ENCODE measurements around the gene PDE4D.

DNA sequence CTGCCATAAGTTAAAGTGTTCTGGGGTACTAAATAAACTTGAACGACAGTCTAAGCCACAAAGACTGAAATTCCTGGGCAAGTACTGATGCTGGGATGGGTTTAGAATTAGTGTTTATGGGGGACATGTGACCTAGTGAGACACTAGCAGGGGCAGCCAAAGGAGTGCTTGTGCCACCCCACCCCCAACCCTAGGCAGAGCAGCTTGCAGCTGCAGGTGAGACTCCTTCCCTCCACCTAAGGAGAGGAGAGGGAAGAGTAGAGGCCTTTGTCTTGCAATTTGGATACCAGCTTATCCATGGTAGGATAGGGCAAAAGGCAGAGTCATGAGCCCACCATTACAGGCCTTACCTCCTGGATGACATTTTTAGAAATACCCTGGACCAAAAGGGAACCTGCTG lies 28.7 kb upstream of the PDE4D start:
- TF ChIP-seq, protein P1, sequence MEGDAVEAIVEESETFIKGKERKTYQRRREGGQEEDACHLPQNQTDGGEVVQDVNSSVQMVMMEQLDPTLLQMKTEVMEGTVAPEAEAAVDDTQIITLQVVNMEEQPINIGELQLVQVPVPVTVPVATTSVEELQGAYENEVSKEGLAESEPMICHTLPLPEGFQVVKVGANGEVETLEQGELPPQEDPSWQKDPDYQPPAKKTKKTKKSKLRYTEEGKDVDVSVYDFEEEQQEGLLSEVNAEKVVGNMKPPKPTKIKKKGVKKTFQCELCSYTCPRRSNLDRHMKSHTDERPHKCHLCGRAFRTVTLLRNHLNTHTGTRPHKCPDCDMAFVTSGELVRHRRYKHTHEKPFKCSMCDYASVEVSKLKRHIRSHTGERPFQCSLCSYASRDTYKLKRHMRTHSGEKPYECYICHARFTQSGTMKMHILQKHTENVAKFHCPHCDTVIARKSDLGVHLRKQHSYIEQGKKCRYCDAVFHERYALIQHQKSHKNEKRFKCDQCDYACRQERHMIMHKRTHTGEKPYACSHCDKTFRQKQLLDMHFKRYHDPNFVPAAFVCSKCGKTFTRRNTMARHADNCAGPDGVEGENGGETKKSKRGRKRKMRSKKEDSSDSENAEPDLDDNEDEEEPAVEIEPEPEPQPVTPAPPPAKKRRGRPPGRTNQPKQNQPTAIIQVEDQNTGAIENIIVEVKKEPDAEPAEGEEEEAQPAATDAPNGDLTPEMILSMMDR (IDR thresholded peaks at IDR 0.05), result no peak
- TF ChIP-seq EZH2 (IDR thresholded peaks at IDR 0.05), result no peak

All from neural progenitor cell (in vitro differentiated cells).